ENCODE results near the gene CAND1. TPM values are rescaled to one million over a fixed set of nuclear protein-coding genes. Genes with fewer than 3 reads are reported as not detected.

CAND1 gene
- total RNA-seq = 131 and 138 TPM in 2 replicates

DNA sequence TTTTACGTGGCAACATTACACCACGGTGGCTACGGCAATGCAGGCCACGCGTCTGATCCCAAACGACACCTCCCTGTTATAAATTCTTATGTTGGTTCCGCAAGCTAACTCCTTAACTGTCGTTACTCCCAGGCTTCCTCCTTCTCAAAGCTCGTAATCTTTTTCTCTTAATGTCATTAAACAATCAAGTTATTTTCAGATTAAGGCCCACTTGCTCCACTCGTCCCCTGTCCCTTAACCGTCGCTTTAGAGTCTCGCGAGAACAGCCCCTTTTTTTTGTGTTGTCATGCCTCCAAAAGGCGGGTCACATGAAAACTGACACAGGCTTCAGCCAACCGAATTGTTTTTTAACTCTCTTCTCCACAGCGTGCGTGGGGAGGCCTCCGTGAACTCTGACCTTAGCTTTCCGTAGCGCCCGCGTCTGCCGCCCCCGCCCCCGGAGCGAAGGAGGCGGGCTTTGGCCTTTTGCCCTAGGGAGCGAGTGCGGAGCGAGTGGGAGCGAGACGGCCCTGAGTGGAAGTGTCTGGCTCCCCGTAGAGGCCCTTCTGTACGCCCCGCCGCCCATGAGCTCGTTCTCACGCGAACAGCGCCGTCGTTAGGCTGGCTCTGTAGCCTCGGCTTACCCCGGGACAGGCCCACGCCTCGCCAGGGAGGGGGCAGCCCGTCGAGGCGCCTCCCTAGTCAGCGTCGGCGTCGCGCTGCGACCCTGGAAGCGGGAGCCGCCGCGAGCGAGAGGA lies at the start of gene CAND1:
TSS of gene CAND1 (plus strand) at position 463 of the 737 bp plus-strand sequence. CDS start 360 bp downstream, outside the sequence.

Measured in articular chondrocyte of knee joint (primary cell).